GM21390 (cell line): ENCODE measurements around the gene TLDC2.
"Not testable (repeated sequence)": the region's sequence is repeated elsewhere in the genome, so short reads cannot be mapped to it uniquely, and the experiment has no call there.

Experiments
- ATAC-seq: cut with Tn5 transposase; IDR thresholded peaks from one replicate; pipeline ENCODE4 v1.9.1; 2021; ENCODE audit not compliant: unreplicated experiment

The TLDC2 gene

GRCh38 chr20:36866681-36867495 is 9.1 kb upstream of the TLDC2 start:
- ATAC-seq: no peak

- no peak for ATAC-seq
Measured at GRCh38 chr20:36871640-36872570, 4.0 kb upstream of the TLDC2 start.

- ATAC-seq: no peak
Measured at GRCh38 chr20:36872852-36873251, 3.1 kb upstream of the TLDC2 start.

GRCh38 chr20:36873498-36874189 is 2.3 kb upstream of the TLDC2 start:
- no peak for ATAC-seq

GRCh38 chr20:36875093-36875492 is 845 bp upstream of the TLDC2 start:
- not testable (repeated sequence) for ATAC-seq

GRCh38 chr20:36876473-36876833 is 515 bp downstream of the TLDC2 start:
- no peak for ATAC-seq

GRCh38 chr20:36878941-36879340 is 3.0 kb downstream of the TLDC2 start:
- ATAC-seq: no peak

- no peak for ATAC-seq
Measured at GRCh38 chr20:36880741-36881250, 4.9 kb downstream of the TLDC2 start.

GRCh38 chr20:36881331-36881730 is 5.4 kb downstream of the TLDC2 start:
- no peak for ATAC-seq

GRCh38 chr20:36881888-36882287 is 6.0 kb downstream of the TLDC2 start:
- ATAC-seq: no peak

- ATAC-seq: no peak
Measured at GRCh38 chr20:36883977-36884535, 8.1 kb downstream of the TLDC2 start.

- ATAC-seq: no peak
Measured at GRCh38 chr20:36885356-36885755, 9.4 kb downstream of the TLDC2 start.

GRCh38 chr20:36886859-36887751 is 11.2 kb downstream of the TLDC2 start:
- peak; percentile 72 for ATAC-seq

GRCh38 chr20:36887752-36888090 is 11.8 kb downstream of the TLDC2 start:
- no peak for ATAC-seq

GRCh38 chr20:36888880-36889516 is 13.1 kb downstream of the TLDC2 start:
- no peak for ATAC-seq

- ATAC-seq: no peak
Measured at GRCh38 chr20:36890586-36890985, 14.6 kb downstream of the TLDC2 start.

GRCh38 chr20:36891211-36891610 is 15.3 kb downstream of the TLDC2 start:
- ATAC-seq: no peak

- no peak for ATAC-seq
Measured at GRCh38 chr20:36893801-36894200, 17.9 kb downstream of the TLDC2 start.

GRCh38 chr20:36895036-36895435 is 19.1 kb downstream of the TLDC2 start:
- ATAC-seq: no peak

- no peak for ATAC-seq
Measured at GRCh38 chr20:36904690-36905089, 28.8 kb downstream of the TLDC2 start.
